MCF 10A (cell line): ENCODE results near the gene MYCL. TPM values are rescaled to one million over a fixed set of nuclear protein-coding genes. Genes with fewer than 3 reads are reported as not detected.
"Not testable (repeated sequence)": the region's sequence is repeated elsewhere in the genome, so short reads cannot be mapped to it uniquely, and the experiment has no call there.

Experiments used
- BruUV-seq: library from RNA; stranded (reverse); fragments of 400-500 nt; replicated peaks from 2 replicates; lab custom pipeline; 2021; lab: Mats Ljungman, UMichigan
- CTCF ChIA-PET: fragments of 300-600 bp; sonication (Branson Sonifier 250); formaldehyde crosslinking; extraction: SDS; loops from one replicate; lab custom pipeline; 2021; ENCODE audit warnings: antibody characterized with exemption, inconsistent platforms; lab: Yijun Ruan, JAX
- POLR2A ChIA-PET: fragments of 300-600, 350-650 bp; sonication (Branson Sonifier 250); formaldehyde crosslinking; extraction: SDS; loops from one replicate; lab custom pipeline; 2020; ENCODE audit warnings: antibody characterized with exemption, inconsistent platforms; lab: Yijun Ruan, JAX
- DNase-seq: peaks from one replicate; pipeline ENCODE4 v3.0.0-alpha.2; 2018; ENCODE audit not compliant: unreplicated experiment
- H3K27ac Mint-ChIP-seq: one replicate; pipeline ENCODE4 v1.8.0; 2022; ENCODE audit warnings: mild to moderate bottlenecking, low read depth, mixed read lengths; ENCODE audit not compliant: unreplicated experiment
- H3K27me3 Mint-ChIP-seq: one replicate; pipeline ENCODE4 v1.8.0; 2022; ENCODE audit warnings: mixed read lengths; ENCODE audit not compliant: insufficient read depth, unreplicated experiment
- H3K36me3 Mint-ChIP-seq: one replicate; pipeline ENCODE4 v1.8.0; 2022; ENCODE audit warnings: mild to moderate bottlenecking, moderate library complexity, mixed read lengths; ENCODE audit not compliant: insufficient read depth, unreplicated experiment
- H3K4me1 Mint-ChIP-seq: one replicate; pipeline ENCODE4 v1.8.0; 2022; ENCODE audit warnings: mixed read lengths; ENCODE audit not compliant: insufficient read depth, unreplicated experiment
- H3K4me3 Mint-ChIP-seq: one replicate; pipeline ENCODE4 v1.8.0; 2022; ENCODE audit warnings: mild to moderate bottlenecking, moderate library complexity, mixed read lengths; ENCODE audit not compliant: unreplicated experiment
- H3K9me3 Mint-ChIP-seq: one replicate; pipeline ENCODE4 v1.8.0; 2022; ENCODE audit warnings: mixed read lengths; ENCODE audit not compliant: unreplicated experiment
- intact Hi-C: fragments of 100-400 bp; cut with micrococcal nuclease; formaldehyde crosslinking; loops from 2 replicates; pipeline ENCODE4 v1.14.1; 2022
- total RNA-seq: library from RNA; stranded (reverse); gene quantifications from 2 replicates; pipeline ENCODE4 v1.2.3, GENCODE V29; 2022
- TF ChIP-seq, protein P1 (sequence below): fragments of 200-600 bp; IDR thresholded peaks from one replicate; pipeline ENCODE4 v1.8.0; 2022; ENCODE audit warnings: antibody characterized with exemption, mild to moderate bottlenecking; ENCODE audit not compliant: unreplicated experiment

The MYCL gene
- total RNA-seq, 1 experiment from 2014 or later: 0.63 TPM

DNA sequence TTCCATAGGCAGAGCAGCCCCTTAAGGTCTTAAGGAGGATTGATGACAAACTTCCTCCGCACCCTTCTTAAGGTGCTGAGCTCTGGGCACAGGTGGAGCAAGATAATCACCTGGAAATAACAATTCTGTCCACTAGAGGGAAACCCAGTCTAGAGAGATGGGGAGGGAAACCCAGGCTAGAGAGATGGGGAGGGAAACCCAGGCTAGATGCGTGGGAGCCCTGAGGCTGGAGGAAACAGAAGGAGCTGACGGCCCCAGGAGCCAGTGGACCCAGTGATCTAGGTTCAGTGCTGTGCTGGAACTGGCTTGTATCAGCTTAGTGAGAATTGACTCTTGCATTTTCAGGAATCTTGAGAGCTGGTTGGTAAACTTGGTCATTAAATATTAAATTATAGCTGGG is 17.8 kb upstream of the MYCL start:
- BruUV-seq: no TSS peak
- intact Hi-C loops: loop anchor here (1.0 to 5.0 kb wide), 4 partner anchors 37 to 113 kb away; no protein-coding TSS in a partner anchor
- DNase-seq: peak; percentile 90
- no peak overlapping the region for H3K4me3 Mint-ChIP-seq
- no peaks in the 10 kb centered on the region for H3K27me3 Mint-ChIP-seq
- ChIA-PET CTCF (interaction anchor here (0.5 to 9.9 kb wide), 47 partner anchors 8 to 183 kb away, joined by 3 to 373 read pairs (median 5); partner anchors contain the start of genes MFSD2A and MYCL), POLR2A (interaction anchor here (0.6 to 2.1 kb wide), 13 partner anchors 10 to 121 kb away, joined by 3 to 15 read pairs (median 6); partner anchors contain the start of genes CAP1 and MFSD2A)
- no peaks in the 10 kb centered on the region for H3K36me3 Mint-ChIP-seq
- TF ChIP-seq, protein P1, sequence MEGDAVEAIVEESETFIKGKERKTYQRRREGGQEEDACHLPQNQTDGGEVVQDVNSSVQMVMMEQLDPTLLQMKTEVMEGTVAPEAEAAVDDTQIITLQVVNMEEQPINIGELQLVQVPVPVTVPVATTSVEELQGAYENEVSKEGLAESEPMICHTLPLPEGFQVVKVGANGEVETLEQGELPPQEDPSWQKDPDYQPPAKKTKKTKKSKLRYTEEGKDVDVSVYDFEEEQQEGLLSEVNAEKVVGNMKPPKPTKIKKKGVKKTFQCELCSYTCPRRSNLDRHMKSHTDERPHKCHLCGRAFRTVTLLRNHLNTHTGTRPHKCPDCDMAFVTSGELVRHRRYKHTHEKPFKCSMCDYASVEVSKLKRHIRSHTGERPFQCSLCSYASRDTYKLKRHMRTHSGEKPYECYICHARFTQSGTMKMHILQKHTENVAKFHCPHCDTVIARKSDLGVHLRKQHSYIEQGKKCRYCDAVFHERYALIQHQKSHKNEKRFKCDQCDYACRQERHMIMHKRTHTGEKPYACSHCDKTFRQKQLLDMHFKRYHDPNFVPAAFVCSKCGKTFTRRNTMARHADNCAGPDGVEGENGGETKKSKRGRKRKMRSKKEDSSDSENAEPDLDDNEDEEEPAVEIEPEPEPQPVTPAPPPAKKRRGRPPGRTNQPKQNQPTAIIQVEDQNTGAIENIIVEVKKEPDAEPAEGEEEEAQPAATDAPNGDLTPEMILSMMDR: peak; percentile 78
- H3K9me3 Mint-ChIP-seq: no peaks in the 10 kb centered on the region
- no peak overlapping the region for H3K27ac Mint-ChIP-seq
- H3K4me1 Mint-ChIP-seq: peaks cover 5% of the 10 kb centered on the region

DNA sequence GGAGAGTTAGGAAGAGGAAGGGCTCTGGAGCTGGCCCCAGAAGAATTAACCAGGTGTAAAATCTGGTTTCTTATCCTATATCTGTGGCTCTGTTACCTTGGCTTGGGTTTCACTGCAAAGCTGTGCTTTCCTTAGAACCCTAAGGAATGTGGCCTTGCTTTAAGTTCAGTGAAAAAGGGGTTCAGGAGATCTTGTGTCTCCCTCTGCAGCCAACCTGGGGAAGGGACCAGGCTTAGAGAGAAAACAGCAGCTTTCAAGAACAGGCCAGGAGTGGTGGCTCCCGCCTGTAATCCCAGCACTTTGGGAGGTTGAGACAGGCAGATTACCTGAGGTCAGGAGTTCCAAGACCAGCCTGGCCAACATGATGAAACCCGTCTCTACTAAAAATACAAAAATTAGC is 16.1 kb upstream of the MYCL start:
- no peak for DNase-seq
- Mint-ChIP-seq H3K27ac (no peak overlapping the region), H3K27me3 (no peaks in the 10 kb centered on the region), H3K36me3 (no peaks in the 10 kb centered on the region), H3K4me1 (no peaks in the 10 kb centered on the region), H3K9me3 (no peaks in the 10 kb centered on the region), H3K4me3 (no peak overlapping the region)
- BruUV-seq: no TSS peak
- TF ChIP-seq, protein P1: no peak
- CTCF ChIA-PET: interaction anchor here (0.5 to 9.9 kb wide), 11 partner anchors 19 to 173 kb away, joined by 3 to 373 read pairs (median 3); partner anchors contain the start of gene MFSD2A
- POLR2A ChIA-PET: interaction anchor here (0.9 to 1.2 kb wide), 3 partner anchors 40 to 63 kb away, joined by 3 read pairs; no protein-coding TSS in a partner anchor
- intact Hi-C loops: loop anchor here (2.0 to 5.0 kb wide), 2 partner anchors 39 to 101 kb away; no protein-coding TSS in a partner anchor

DNA sequence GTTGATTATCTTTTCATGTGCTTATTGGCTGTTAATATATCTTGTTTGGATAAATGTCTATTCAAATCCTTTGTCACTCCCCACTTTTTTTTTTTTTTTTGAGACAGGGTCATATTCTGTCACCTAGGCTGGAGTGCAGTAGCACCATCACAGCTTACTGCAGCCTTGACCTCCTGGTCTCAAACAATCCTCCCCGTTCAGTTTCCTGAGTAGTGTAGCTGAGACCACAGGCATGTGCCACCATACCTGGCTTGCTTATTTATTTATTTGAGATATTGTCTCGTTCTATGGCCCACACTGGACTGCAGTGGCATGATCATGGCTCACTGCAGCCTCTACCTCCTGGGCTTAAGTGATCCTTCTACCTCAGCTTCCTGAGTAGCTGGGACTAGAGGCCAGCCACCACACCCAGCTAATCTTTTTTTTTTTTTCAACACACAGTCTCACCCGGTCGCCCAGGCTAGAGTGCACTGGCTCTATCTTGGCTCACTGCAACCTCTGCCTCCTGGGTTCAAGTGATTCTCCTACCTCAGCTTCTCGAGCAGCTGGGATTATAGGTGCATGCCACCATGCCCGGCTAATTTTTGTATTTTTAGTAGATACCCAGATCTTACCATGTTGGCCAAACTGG is 13.9 kb upstream of the MYCL start:
- ChIA-PET CTCF (interaction anchor here (0.6 to 9.9 kb wide), 7 partner anchors 11 to 116 kb away, joined by 3 to 373 read pairs (median 11); partner anchors contain the start of gene MYCL), POLR2A (interaction anchor here (1.0 kb wide), 1 partner anchor 56 kb away, joined by 3 read pairs; no protein-coding TSS in a partner anchor)
- intact Hi-C loops: loop anchor here (5.0 kb wide), 1 partner anchor 98 kb away; no protein-coding TSS in a partner anchor
- no TSS peak for BruUV-seq
- H3K4me1 Mint-ChIP-seq: no peaks in the 10 kb centered on the region
- H3K36me3 Mint-ChIP-seq: no peaks in the 10 kb centered on the region
- H3K4me3 Mint-ChIP-seq: no peak overlapping the region
- DNase-seq: no peak
- no peaks in the 10 kb centered on the region for H3K9me3 Mint-ChIP-seq
- no peaks in the 10 kb centered on the region for H3K27me3 Mint-ChIP-seq
- no peak overlapping the region for H3K27ac Mint-ChIP-seq
- TF ChIP-seq, protein P1: no peak

DNA sequence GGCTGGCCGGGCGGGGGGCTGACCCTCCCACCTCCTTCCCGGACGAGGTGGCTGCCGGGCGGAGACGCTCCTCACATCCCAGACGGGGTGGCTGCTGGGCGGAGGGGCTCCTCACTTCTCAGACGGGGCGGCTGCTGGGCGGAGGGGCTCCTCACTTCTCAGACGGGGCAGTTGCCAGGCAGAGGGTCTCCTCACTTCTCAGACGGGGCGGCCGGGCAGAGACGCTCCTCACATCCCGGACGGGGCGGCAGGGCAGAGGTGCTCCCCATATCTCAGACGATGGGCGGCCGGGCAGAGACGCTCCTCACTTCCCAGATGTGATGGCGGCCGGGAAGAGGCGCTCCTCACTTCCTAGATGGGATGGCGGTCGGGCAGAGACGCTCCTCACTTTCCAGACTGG is 11.4 kb upstream of the MYCL start:
- DNase-seq, H3K36me3 Mint-ChIP-seq, H3K9me3 Mint-ChIP-seq, POLR2A ChIA-PET, intact Hi-C loops, H3K4me1 Mint-ChIP-seq, CTCF ChIA-PET, H3K27me3 Mint-ChIP-seq, BruUV-seq, H3K4me3 Mint-ChIP-seq, H3K27ac Mint-ChIP-seq: not testable (repeated sequence)
